Vagina (tissue), 2 donors: Measurements from ENCODE around the gene GAL3ST3.
"Not testable (repeated sequence)": the region's sequence is repeated elsewhere in the genome, so short reads cannot be mapped to it uniquely, and the experiment has no call there.

Experiments
- POLR2A ChIP-seq, 2 donors: fragments of 450-650 bp; IDR thresholded peaks; one replicate each; pipeline ENCODE4 v1.6.1; 2017; ENCODE audit warnings: antibody characterized with exemption in 2 of 2, mild to moderate bottlenecking in 2 of 2, moderate library complexity in 2 of 2
- TF ChIP-seq, protein P1 (sequence below), 3 experiments: fragments of 450-650 bp in 2 of 3; fragments of 200-600 bp in 1 of 3; sonication (generic) in 1 of 3; IDR thresholded peaks; one replicate each; pipeline ENCODE4 v1.5.1; 2017 to 2019; ENCODE audit warnings: antibody characterized with exemption in 3 of 3, mild to moderate bottlenecking in 2 of 3, moderate library complexity in 2 of 3

DNA sequence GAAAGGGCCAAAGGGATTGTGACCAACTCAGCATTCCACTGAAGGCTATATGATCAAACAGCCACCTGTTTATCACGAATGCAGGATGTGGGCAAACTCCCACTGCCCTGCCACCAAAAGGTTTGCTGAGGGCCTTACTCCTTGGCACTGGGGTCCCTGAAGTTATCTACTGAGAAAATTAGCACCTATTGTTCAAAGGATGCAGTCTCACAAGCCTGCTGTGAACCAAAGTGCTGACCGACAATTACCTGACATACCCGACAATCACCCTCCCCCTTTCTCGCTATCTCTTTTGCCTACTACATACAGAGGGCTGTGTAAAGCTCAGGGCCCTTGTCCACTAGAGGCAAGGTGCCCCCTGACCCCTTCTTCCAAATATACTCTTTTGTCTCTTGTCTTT lies 38.9 kb downstream of the GAL3ST3 start:
- TF ChIP-seq, protein P1, sequence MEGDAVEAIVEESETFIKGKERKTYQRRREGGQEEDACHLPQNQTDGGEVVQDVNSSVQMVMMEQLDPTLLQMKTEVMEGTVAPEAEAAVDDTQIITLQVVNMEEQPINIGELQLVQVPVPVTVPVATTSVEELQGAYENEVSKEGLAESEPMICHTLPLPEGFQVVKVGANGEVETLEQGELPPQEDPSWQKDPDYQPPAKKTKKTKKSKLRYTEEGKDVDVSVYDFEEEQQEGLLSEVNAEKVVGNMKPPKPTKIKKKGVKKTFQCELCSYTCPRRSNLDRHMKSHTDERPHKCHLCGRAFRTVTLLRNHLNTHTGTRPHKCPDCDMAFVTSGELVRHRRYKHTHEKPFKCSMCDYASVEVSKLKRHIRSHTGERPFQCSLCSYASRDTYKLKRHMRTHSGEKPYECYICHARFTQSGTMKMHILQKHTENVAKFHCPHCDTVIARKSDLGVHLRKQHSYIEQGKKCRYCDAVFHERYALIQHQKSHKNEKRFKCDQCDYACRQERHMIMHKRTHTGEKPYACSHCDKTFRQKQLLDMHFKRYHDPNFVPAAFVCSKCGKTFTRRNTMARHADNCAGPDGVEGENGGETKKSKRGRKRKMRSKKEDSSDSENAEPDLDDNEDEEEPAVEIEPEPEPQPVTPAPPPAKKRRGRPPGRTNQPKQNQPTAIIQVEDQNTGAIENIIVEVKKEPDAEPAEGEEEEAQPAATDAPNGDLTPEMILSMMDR (IDR thresholded peaks at IDR 0.05), result not testable (repeated sequence)
- not testable (repeated sequence) for TF ChIP-seq POLR2A (IDR thresholded peaks at IDR 0.05)
